ENCODE measurements around the gene SMARCE1.

SMARCE1 gene

DNA sequence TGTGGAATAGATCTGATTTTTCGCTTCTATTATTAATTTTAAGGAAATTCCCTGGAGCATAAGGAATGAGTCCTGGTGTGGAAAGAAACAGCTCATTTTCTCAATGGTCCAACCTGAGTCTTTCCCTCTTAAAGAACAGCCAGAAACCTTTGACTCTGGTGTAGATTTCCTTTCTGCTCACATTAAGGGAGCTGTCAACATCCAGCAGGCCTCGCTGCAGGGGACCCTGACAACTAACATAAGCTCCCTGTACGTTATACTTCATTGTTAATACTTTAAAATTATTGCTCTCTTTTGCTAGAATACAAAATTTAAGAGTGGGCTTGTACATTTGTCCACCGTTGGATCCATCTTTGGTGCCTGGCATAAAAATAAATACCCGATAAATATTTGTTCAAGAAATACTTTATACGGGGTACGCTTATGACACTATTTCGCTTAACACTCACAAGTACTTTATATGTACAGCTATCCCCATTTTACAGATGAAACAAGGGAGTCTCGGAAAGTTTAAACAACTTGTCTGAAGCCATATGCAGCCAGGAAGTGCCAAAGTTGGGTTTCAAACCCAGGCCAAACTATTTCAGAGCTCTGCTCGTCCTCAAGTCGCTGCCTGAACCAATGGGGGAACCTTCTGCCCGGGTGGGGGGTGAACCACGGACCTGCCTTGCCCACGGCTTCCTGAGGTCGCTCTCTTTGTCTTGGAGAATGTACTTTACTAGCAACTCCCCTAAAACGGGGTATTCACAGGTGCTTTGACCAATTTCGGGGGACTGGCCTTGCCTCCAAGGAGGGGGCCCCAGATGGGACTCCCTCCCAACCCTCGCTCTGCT, 611 bp downstream of the SMARCE1 start:
- no peaks in the 10 kb centered on the region for H3K27me3 ChIP-seq (ENCODE audit: control insufficient read depth in 2 of 2, insufficient read depth in 2 of 2, low read length in 2 of 2)
- H3K36me3 ChIP-seq (ENCODE audit: control insufficient read depth in 2 of 2, insufficient read depth in 2 of 2, low read length in 2 of 2): peaks cover 17 to 20% of the 10 kb centered on the region in 2 donors
- peak overlapping the region; percentile 96 for H3K9ac ChIP-seq (ENCODE audit: low read depth in 1 of 2, low read length in 2 of 2)
- H3K27ac ChIP-seq (ENCODE audit: low read depth in 2 of 2, low read length in 2 of 2): peak overlapping the region; percentile 96 to 99
- no peaks in the 10 kb centered on the region for H3K9me3 ChIP-seq (ENCODE audit: control insufficient read depth in 2 of 2, low read length in 2 of 2)
- H3K4me1 ChIP-seq (ENCODE audit: control insufficient read depth in 2 of 2, insufficient read depth in 2 of 2, low read length in 2 of 2): peaks cover 14 to 17% of the 10 kb centered on the region in 2 donors
- peak overlapping the region; percentile 78 to 95 for H3K4me3 ChIP-seq (ENCODE audit: low read length in 2 of 2)

DNA sequence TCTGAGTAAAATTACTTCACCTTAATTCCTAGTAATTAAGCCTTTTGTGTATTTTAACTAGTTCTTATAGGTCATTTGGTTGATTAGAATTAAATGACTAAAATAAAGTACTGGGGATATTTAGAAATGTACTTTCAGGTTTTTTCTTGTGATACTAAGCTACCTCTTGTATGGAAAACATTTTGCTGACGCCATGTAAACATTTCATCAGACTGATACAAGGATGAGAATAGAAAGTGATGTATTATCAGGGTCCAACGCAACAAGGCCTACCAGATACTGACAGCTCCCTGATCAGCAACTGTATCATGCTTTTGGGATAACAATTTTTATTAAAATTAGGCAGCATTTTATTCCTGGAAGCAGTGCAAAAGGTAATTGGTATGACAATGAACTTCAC, 1.7 kb downstream of the SMARCE1 start:
- no peaks in the 10 kb centered on the region for H3K9me3 ChIP-seq (ENCODE audit: control insufficient read depth in 2 of 2, low read length in 2 of 2)
- no peak overlapping the region for H3K27ac ChIP-seq (ENCODE audit: low read depth in 2 of 2, low read length in 2 of 2)
- peaks cover 21 to 30% of the 10 kb centered on the region in 2 donors for H3K36me3 ChIP-seq (ENCODE audit: control insufficient read depth in 2 of 2, insufficient read depth in 2 of 2, low read length in 2 of 2)
- no peak overlapping the region for H3K9ac ChIP-seq (ENCODE audit: low read depth in 1 of 2, low read length in 2 of 2)
- peaks cover 14 to 17% of the 10 kb centered on the region in 2 donors for H3K4me1 ChIP-seq (ENCODE audit: control insufficient read depth in 2 of 2, insufficient read depth in 2 of 2, low read length in 2 of 2)
- H3K4me3 ChIP-seq (ENCODE audit: low read length in 2 of 2): no peak overlapping the region
- H3K27me3 ChIP-seq (ENCODE audit: control insufficient read depth in 2 of 2, insufficient read depth in 2 of 2, low read length in 2 of 2): no peaks in the 10 kb centered on the region

DNA sequence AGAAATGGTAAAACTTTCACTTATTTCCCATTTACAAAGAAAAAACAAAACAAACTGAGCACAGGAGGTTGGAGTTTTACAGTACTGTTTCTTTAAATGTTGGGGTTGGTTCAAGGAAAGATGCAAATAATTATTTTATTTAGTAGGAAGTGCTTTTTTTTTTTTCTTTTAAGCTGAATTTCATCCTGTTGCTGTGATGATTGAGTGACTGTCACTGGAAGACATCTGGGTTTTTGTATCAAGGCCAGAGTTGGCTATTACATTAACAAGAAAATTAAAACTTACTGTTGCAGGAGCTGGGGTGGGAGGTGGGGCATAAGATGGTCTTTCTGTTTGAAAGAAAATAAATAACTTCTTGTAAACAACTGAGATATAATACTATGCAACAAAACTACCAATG, 2.3 kb downstream of the SMARCE1 start:
- Histone ChIP-seq H3K4me3 (ENCODE audit: low read length in 2 of 2) (no peak overlapping the region), H3K36me3 (ENCODE audit: control insufficient read depth in 2 of 2, insufficient read depth in 2 of 2, low read length in 2 of 2) (peaks cover 27 to 36% of the 10 kb centered on the region in 2 donors), H3K27me3 (ENCODE audit: control insufficient read depth in 2 of 2, insufficient read depth in 2 of 2, low read length in 2 of 2) (no peaks in the 10 kb centered on the region), H3K4me1 (ENCODE audit: control insufficient read depth in 2 of 2, insufficient read depth in 2 of 2, low read length in 2 of 2) (peaks cover 14 to 17% of the 10 kb centered on the region in 2 donors), H3K27ac (ENCODE audit: low read depth in 2 of 2, low read length in 2 of 2) (no peak overlapping the region), H3K9ac (ENCODE audit: low read depth in 1 of 2, low read length in 2 of 2) (no peak overlapping the region), H3K9me3 (ENCODE audit: control insufficient read depth in 2 of 2, low read length in 2 of 2) (no peaks in the 10 kb centered on the region)

DNA sequence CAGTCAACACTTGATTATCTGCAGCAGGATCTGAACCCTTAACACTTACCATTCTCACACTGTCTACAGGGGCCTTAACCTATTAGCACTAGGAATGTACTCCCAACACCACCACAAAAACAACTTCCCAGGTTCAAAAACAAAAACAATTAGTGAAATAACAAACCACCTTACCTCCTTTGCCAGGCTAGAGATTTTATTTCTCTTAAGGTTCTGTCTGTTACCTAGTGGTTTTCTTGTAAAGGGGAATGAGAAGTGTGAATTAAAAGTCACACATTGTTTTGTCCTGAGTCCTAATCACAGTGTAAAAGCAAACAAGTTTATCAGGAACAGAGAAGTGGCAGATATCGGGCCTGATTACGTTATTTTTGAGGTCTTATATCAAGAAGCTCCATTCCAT, 9.7 kb downstream of the SMARCE1 start:
- Histone ChIP-seq H3K9me3 (ENCODE audit: control insufficient read depth in 2 of 2, low read length in 2 of 2) (no peaks in the 10 kb centered on the region), H3K27me3 (ENCODE audit: control insufficient read depth in 2 of 2, insufficient read depth in 2 of 2, low read length in 2 of 2) (no peaks in the 10 kb centered on the region), H3K36me3 (ENCODE audit: control insufficient read depth in 2 of 2, insufficient read depth in 2 of 2, low read length in 2 of 2) (peaks cover 61 to 71% of the 10 kb centered on the region in 2 donors), H3K9ac (ENCODE audit: low read depth in 1 of 2, low read length in 2 of 2) (no peak overlapping the region), H3K4me3 (ENCODE audit: low read length in 2 of 2) (no peak overlapping the region), H3K4me1 (ENCODE audit: control insufficient read depth in 2 of 2, insufficient read depth in 2 of 2, low read length in 2 of 2) (no peaks in the 10 kb centered on the region), H3K27ac (ENCODE audit: low read depth in 2 of 2, low read length in 2 of 2) (no peak overlapping the region)

GRCh38 chr17:40633871-40634270, 13.7 kb downstream of the SMARCE1 start:
- H3K4me3 ChIP-seq (ENCODE audit: low read length in 2 of 2): no peak overlapping the region
- no peaks in the 10 kb centered on the region for H3K4me1 ChIP-seq (ENCODE audit: control insufficient read depth in 2 of 2, insufficient read depth in 2 of 2, low read length in 2 of 2)
- no peak overlapping the region for H3K9ac ChIP-seq (ENCODE audit: low read depth in 1 of 2, low read length in 2 of 2)
- peaks cover 60 to 68% of the 10 kb centered on the region in 2 donors for H3K36me3 ChIP-seq (ENCODE audit: control insufficient read depth in 2 of 2, insufficient read depth in 2 of 2, low read length in 2 of 2)
- H3K27ac ChIP-seq (ENCODE audit: low read depth in 2 of 2, low read length in 2 of 2): no peak overlapping the region
- no peaks in the 10 kb centered on the region for H3K9me3 ChIP-seq (ENCODE audit: control insufficient read depth in 2 of 2, low read length in 2 of 2)
- H3K27me3 ChIP-seq (ENCODE audit: control insufficient read depth in 2 of 2, insufficient read depth in 2 of 2, low read length in 2 of 2): no peaks in the 10 kb centered on the region

DNA sequence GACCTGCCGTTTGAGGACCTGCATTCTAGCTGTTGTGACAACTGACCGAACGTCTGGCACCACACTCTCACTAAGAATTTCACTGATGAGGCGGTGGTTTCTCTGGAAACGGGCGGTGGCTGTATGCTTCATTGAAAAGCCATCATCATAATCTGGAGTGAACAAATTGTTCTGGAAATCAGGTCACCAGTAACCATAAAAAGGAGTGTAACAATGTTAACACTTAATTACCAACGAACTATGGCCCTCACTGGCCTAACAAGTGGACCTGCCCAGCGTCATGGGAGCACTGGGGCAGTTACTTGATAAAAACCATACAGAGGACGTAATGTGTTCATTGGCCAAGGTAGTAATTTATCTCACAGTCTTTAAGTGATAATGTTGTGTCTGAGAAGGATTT, 15.4 kb downstream of the SMARCE1 start:
- no peaks in the 10 kb centered on the region for H3K9me3 ChIP-seq (ENCODE audit: control insufficient read depth in 2 of 2, low read length in 2 of 2)
- H3K27ac ChIP-seq (ENCODE audit: low read depth in 2 of 2, low read length in 2 of 2): no peak overlapping the region
- peaks cover 63 to 75% of the 10 kb centered on the region in 2 donors for H3K36me3 ChIP-seq (ENCODE audit: control insufficient read depth in 2 of 2, insufficient read depth in 2 of 2, low read length in 2 of 2)
- no peak overlapping the region for H3K4me3 ChIP-seq (ENCODE audit: low read length in 2 of 2)
- H3K9ac ChIP-seq (ENCODE audit: low read depth in 1 of 2, low read length in 2 of 2): no peak overlapping the region
- H3K4me1 ChIP-seq (ENCODE audit: control insufficient read depth in 2 of 2, insufficient read depth in 2 of 2, low read length in 2 of 2): no peaks in the 10 kb centered on the region
- no peaks in the 10 kb centered on the region for H3K27me3 ChIP-seq (ENCODE audit: control insufficient read depth in 2 of 2, insufficient read depth in 2 of 2, low read length in 2 of 2)

GRCh38 chr17:40629842-40630241, 17.8 kb downstream of the SMARCE1 start:
- Histone ChIP-seq H3K36me3 (ENCODE audit: control insufficient read depth in 2 of 2, insufficient read depth in 2 of 2, low read length in 2 of 2) (peaks cover 40 to 54% of the 10 kb centered on the region in 2 donors), H3K27ac (ENCODE audit: low read depth in 2 of 2, low read length in 2 of 2) (no peak overlapping the region), H3K9me3 (ENCODE audit: control insufficient read depth in 2 of 2, low read length in 2 of 2) (no peaks in the 10 kb centered on the region), H3K4me3 (ENCODE audit: low read length in 2 of 2) (no peak overlapping the region), H3K27me3 (ENCODE audit: control insufficient read depth in 2 of 2, insufficient read depth in 2 of 2, low read length in 2 of 2) (no peaks in the 10 kb centered on the region), H3K9ac (ENCODE audit: low read depth in 1 of 2, low read length in 2 of 2) (no peak overlapping the region), H3K4me1 (ENCODE audit: control insufficient read depth in 2 of 2, insufficient read depth in 2 of 2, low read length in 2 of 2) (no peaks in the 10 kb centered on the region)

GRCh38 chr17:40625311-40625710, 22.3 kb downstream of the SMARCE1 start:
- H3K27me3 ChIP-seq (ENCODE audit: control insufficient read depth in 2 of 2, insufficient read depth in 2 of 2, low read length in 2 of 2): no peaks in the 10 kb centered on the region
- H3K9ac ChIP-seq (ENCODE audit: low read depth in 1 of 2, low read length in 2 of 2): no peak overlapping the region
- no peaks in the 10 kb centered on the region for H3K9me3 ChIP-seq (ENCODE audit: control insufficient read depth in 2 of 2, low read length in 2 of 2)
- peaks cover 16 to 19% of the 10 kb centered on the region in 2 donors for H3K36me3 ChIP-seq (ENCODE audit: control insufficient read depth in 2 of 2, insufficient read depth in 2 of 2, low read length in 2 of 2)
- H3K4me3 ChIP-seq (ENCODE audit: low read length in 2 of 2): no peak overlapping the region
- H3K27ac ChIP-seq (ENCODE audit: low read depth in 2 of 2, low read length in 2 of 2): no peak overlapping the region
- H3K4me1 ChIP-seq (ENCODE audit: control insufficient read depth in 2 of 2, insufficient read depth in 2 of 2, low read length in 2 of 2): no peaks in the 10 kb centered on the region

DNA sequence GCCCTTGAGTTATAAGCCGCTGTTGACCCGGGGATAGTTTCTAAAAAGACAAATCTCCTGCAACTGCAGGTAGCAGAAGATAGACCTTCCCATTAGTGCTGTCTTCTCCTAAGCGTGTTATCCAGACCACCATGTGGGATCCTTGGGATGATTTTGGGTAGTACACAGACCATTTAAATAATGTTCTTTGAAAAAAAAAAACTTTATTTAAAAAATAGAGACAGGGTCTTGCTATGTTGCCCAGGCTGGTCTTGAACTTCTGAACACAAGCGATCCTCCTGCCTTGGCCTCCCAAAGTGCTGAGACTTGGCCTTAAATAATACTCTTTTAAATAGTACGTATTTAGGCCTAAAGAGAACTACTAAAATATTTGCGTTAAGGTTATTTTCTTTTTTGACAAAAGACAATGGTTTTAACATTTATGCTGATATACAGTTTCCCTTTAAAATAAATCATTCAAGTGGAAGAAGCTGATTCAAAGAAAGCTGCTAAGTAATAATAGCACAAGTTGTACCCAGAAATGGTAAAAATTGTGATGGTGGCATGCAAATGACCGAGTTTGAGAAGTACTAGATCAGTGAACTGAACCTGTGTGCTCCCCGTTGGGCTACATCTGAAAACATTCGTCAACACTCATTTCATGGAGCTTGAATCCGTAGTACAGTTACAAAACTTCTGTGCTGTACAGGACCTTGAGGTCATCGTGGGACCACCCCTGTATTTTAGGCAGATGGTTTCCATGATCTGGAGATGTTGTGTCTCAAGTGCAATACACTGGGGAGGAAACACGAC, 24.0 kb downstream of the SMARCE1 start:
- Histone ChIP-seq H3K4me1 (ENCODE audit: control insufficient read depth in 2 of 2, insufficient read depth in 2 of 2, low read length in 2 of 2) (peaks cover 12 to 13% of the 10 kb centered on the region in 2 donors), H3K4me3 (ENCODE audit: low read length in 2 of 2) (no peak overlapping the region), H3K27me3 (ENCODE audit: control insufficient read depth in 2 of 2, insufficient read depth in 2 of 2, low read length in 2 of 2) (no peaks in the 10 kb centered on the region), H3K36me3 (ENCODE audit: control insufficient read depth in 2 of 2, insufficient read depth in 2 of 2, low read length in 2 of 2) (peaks cover 7 to 8% of the 10 kb centered on the region in 2 donors), H3K9me3 (ENCODE audit: control insufficient read depth in 2 of 2, low read length in 2 of 2) (no peaks in the 10 kb centered on the region), H3K27ac (ENCODE audit: low read depth in 2 of 2, low read length in 2 of 2) (no peak overlapping the region), H3K9ac (ENCODE audit: low read depth in 1 of 2, low read length in 2 of 2) (no peak overlapping the region)

GRCh38 chr17:40622509-40622928, 25.1 kb downstream of the SMARCE1 start:
- Histone ChIP-seq H3K9ac (ENCODE audit: low read depth in 1 of 2, low read length in 2 of 2) (no peak overlapping the region), H3K27me3 (ENCODE audit: control insufficient read depth in 2 of 2, insufficient read depth in 2 of 2, low read length in 2 of 2) (no peaks in the 10 kb centered on the region), H3K27ac (ENCODE audit: low read depth in 2 of 2, low read length in 2 of 2) (no peak overlapping the region), H3K36me3 (ENCODE audit: control insufficient read depth in 2 of 2, insufficient read depth in 2 of 2, low read length in 2 of 2) (peaks cover 0 to under 1% of the 10 kb centered on the region in 2 donors), H3K4me3 (ENCODE audit: low read length in 2 of 2) (no peak overlapping the region), H3K9me3 (ENCODE audit: control insufficient read depth in 2 of 2, low read length in 2 of 2) (no peaks in the 10 kb centered on the region), H3K4me1 (ENCODE audit: control insufficient read depth in 2 of 2, insufficient read depth in 2 of 2, low read length in 2 of 2) (peaks cover 16 to 17% of the 10 kb centered on the region in 2 donors)

Measured in mucosa of rectum (tissue), 2 donors.